SU-DHL-6 (cell line): ENCODE data around the gene PNISR.

Source experiments
- H2AFZ ChIP-seq: fragments of 200-600 bp; sonication (generic); 2 replicates; pipeline ENCODE4 v1.6.1; 2014; ENCODE audit warnings: low read depth, mild to moderate bottlenecking, moderate library complexity, mixed read lengths, antibody characterized with exemption, low read length; ENCODE audit not compliant: severe bottlenecking
- H3F3A ChIP-seq: fragments of 200-600 bp; shearing (Covaris generic); 2 replicates; pipeline ENCODE4 v1.6.0; 2016; ENCODE audit warnings: antibody characterized with exemption, mild to moderate bottlenecking; ENCODE audit not compliant: insufficient read depth
- H3K27ac ChIP-seq: fragments of 200-600 bp; sonication (generic); 2 replicates; pipeline ENCODE4 v1.5.1; 2016; ENCODE audit warnings: low read depth, mild to moderate bottlenecking, low read length, moderate library complexity, mixed read lengths
- H3K27me3 ChIP-seq: fragments of 200-600 bp; sonication (generic), shearing (Covaris generic); 2 replicates; pipeline ENCODE4 v1.6.0; 2014; ENCODE audit warnings: mild to moderate bottlenecking, low read length
- H3K36me3 ChIP-seq: fragments of 200-600 bp; sonication (generic); 2 replicates; pipeline ENCODE4 v1.6.1; 2014; ENCODE audit warnings: mild to moderate bottlenecking, low read length, mixed read lengths
- H3K4me2 ChIP-seq: fragments of 300-600, 200-600 bp; shearing (Covaris generic), sonication (generic); 2 replicates; pipeline ENCODE4 v1.6.0; 2014; ENCODE audit warnings: low read length, low read depth, mild to moderate bottlenecking; ENCODE audit not compliant: poor library complexity, severe bottlenecking
- H3K4me3 ChIP-seq: fragments of 200-600 bp; sonication (generic); 2 replicates; pipeline ENCODE4 v1.5.1; 2014; ENCODE audit warnings: antibody characterized with exemption, low read length, mild to moderate bottlenecking, mixed read lengths; ENCODE audit not compliant: insufficient read depth, poor library complexity, severe bottlenecking
- H3K79me2 ChIP-seq: fragments of 200-600 bp; sonication (generic); 2 replicates; pipeline ENCODE4 v1.6.1; 2014; ENCODE audit warnings: mild to moderate bottlenecking, low read length, moderate library complexity; ENCODE audit not compliant: insufficient read depth
- H3K9ac ChIP-seq: fragments of 200-600 bp; sonication (generic); 2 replicates; pipeline ENCODE4 v1.7.0; 2014; ENCODE audit warnings: mild to moderate bottlenecking, low read length
- H3K9me2 ChIP-seq: fragments of 200-600 bp; sonication (generic); replicated peaks from 2 replicates; pipeline ENCODE4 v1.6.1; 2014; ENCODE audit warnings: low read length; ENCODE audit not compliant: insufficient read depth
- H3K9me3 ChIP-seq: fragments of 200-600 bp; sonication (generic); 2 replicates; pipeline ENCODE4 v1.6.1; 2014; ENCODE audit warnings: low read length, mixed read lengths; ENCODE audit not compliant: insufficient read depth
- H4K20me1 ChIP-seq: fragments of 200-600 bp; sonication (generic); 2 replicates; pipeline ENCODE4 v1.6.1; 2014; ENCODE audit warnings: low read depth, mild to moderate bottlenecking, antibody characterized with exemption, low read length, moderate library complexity, mixed read lengths
- CTCF ChIP-seq: fragments of 200-600 bp; sonication (generic); IDR thresholded peaks from one replicate; pipeline ENCODE4 v1.5.1; 2017; ENCODE audit warnings: antibody characterized with exemption, mild to moderate bottlenecking, low read length, moderate library complexity; ENCODE audit not compliant: insufficient read depth, poor library complexity, severe bottlenecking
- EZH2phosphoT487 ChIP-seq: fragments of 200-600 bp; sonication (generic), shearing (Covaris generic); conservative IDR thresholded peaks from 2 replicates; pipeline ENCODE4 v1.6.1; 2018; ENCODE audit warnings: mild to moderate bottlenecking, antibody characterized with exemption, low read length, moderate library complexity, mixed read lengths

Gene PNISR

GRCh38 chr6:99424761-99425646, at the start of gene PNISR:
Gene PNISR, minus strand, starts transcription at chr6:99425308. Its CDS starts 10,649 bp downstream, at chr6:99414659.
- Histone ChIP-seq H4K20me1 (peaks cover 44% of the 10 kb centered on the region), H3K9me3 (no peaks in the 10 kb centered on the region), H3K4me2 (peak within 1 kb of the TSS; percentile 76), H3K9ac (peak within 1 kb of the TSS; percentile 86), H3K27me3 (no peaks in the 10 kb centered on the region), H3K9me2 (no peaks in the 10 kb centered on the region), H3K4me3 (peak within 1 kb of the TSS; percentile 91), H2AFZ (peak within 1 kb of the TSS; percentile 77), H3K27ac (peak within 1 kb of the TSS; percentile 88), H3K36me3 (peaks cover 14% of the 10 kb centered on the region; the same call in 1 of the 2 replicates), H3K79me2 (peaks cover 67% of the 10 kb centered on the region), H3F3A (no peaks in the 10 kb centered on the region)
- TF ChIP-seq EZH2phosphoT487 = no peak
- TF ChIP-seq CTCF = no peak

- no peaks in the 10 kb centered on the region for H4K20me1 ChIP-seq
- no peak overlapping the region for H3K4me2 ChIP-seq
- H3K9ac ChIP-seq = no peak overlapping the region
- H3F3A ChIP-seq = peaks cover 8% of the 10 kb centered on the region; the same call in 1 of the 2 replicates
- H2AFZ ChIP-seq = no peak overlapping the region
- no peaks in the 10 kb centered on the region for H3K9me2 ChIP-seq
- no peaks in the 10 kb centered on the region for H3K79me2 ChIP-seq
- H3K27ac ChIP-seq = no peak overlapping the region
- H3K36me3 ChIP-seq = peaks cover 10% of the 10 kb centered on the region; the same call in 1 of the 2 replicates
- TF ChIP-seq CTCF (no peak), EZH2phosphoT487 (no peak)
- H3K4me3 ChIP-seq = no peak overlapping the region
- no peaks in the 10 kb centered on the region for H3K27me3 ChIP-seq
- no peaks in the 10 kb centered on the region for H3K9me3 ChIP-seq
Measured at GRCh38 chr6:99473730-99474129, 48.6 kb upstream of the PNISR start.

- no peak overlapping the region for H3K9ac ChIP-seq
- H3K36me3 ChIP-seq = peaks cover 11% of the 10 kb centered on the region; the same call in 1 of the 2 replicates
- no peak overlapping the region for H3K4me2 ChIP-seq
- no peak overlapping the region for H3K27ac ChIP-seq
- H3K9me3 ChIP-seq = no peaks in the 10 kb centered on the region
- H3K9me2 ChIP-seq = no peaks in the 10 kb centered on the region
- H4K20me1 ChIP-seq = peaks cover 6% of the 10 kb centered on the region; the same call in 1 of the 2 replicates
- TF ChIP-seq CTCF (no peak), EZH2phosphoT487 (no peak)
- H2AFZ ChIP-seq = no peak overlapping the region
- H3F3A ChIP-seq = peaks cover 22% of the 10 kb centered on the region; the same call in 1 of the 2 replicates
- H3K79me2 ChIP-seq = no peaks in the 10 kb centered on the region
- no peak overlapping the region for H3K4me3 ChIP-seq
- no peaks in the 10 kb centered on the region for H3K27me3 ChIP-seq
Measured at GRCh38 chr6:99471638-99472037, 46.5 kb upstream of the PNISR start.
